Renal cortex interstitium (tissue), 11 donors: ENCODE data around the gene CCM2. TPM values are rescaled to one million over a fixed set of nuclear protein-coding genes. Genes with fewer than 3 reads are reported as not detected.

ENCODE experiments used
- DNase-seq, 11 donors: peaks; one replicate each; pipeline ENCODE4 v3.0.0-alpha.2; 2013; ENCODE audit warnings: low read depth in 9 of 11, low spot score in 4 of 11; ENCODE audit errors: extremely low read depth in 1 of 11
- polyA plus RNA-seq, 3 donors: library from polyadenylated mRNA; unstranded; fragments of 120-200 nt; gene quantifications; one replicate each; pipeline ENCODE4 v1.2.1, GENCODE V29; 2013; ENCODE audit not compliant: insufficient read length in 3 of 3

The CCM2 gene
- polyA plus RNA-seq, 3 donors = 23.8 to 32.9 (median 26.1) TPM

- DNase-seq = no peak
Measured at GRCh38 chr7:44977304-44977958, 22.6 kb upstream of the CCM2 start.

- no peak for DNase-seq
Measured at GRCh38 chr7:44977959-44978335, 22.1 kb upstream of the CCM2 start.

- no peak for DNase-seq
Measured at GRCh38 chr7:44978511-44979366, 21.3 kb upstream of the CCM2 start, which contains the start of gene MYO1G. TSS of gene MYO1G (minus strand) at chr7:44979015. CDS start at chr7:44978961, 54 bp downstream.

- DNase-seq = no peak
Measured at GRCh38 chr7:44979481-44980392, 20.3 kb upstream of the CCM2 start.

- no peak for DNase-seq
Measured at GRCh38 chr7:44980393-44981034, 19.5 kb upstream of the CCM2 start.

- DNase-seq = no peak
Measured at GRCh38 chr7:44981035-44981706, 18.8 kb upstream of the CCM2 start.

- no peak for DNase-seq
Measured at GRCh38 chr7:44982535-44982923, 17.5 kb upstream of the CCM2 start.

- DNase-seq = no peak
Measured at GRCh38 chr7:44982970-44983369, 17.0 kb upstream of the CCM2 start.

GRCh38 chr7:44983742-44984477 lies 16.1 kb upstream of the CCM2 start:
- DNase-seq = no peak

GRCh38 chr7:44984478-44984758 lies 15.6 kb upstream of the CCM2 start:
- DNase-seq = no peak

- DNase-seq = no peak
Measured at GRCh38 chr7:44985033-44985695, 14.8 kb upstream of the CCM2 start.

GRCh38 chr7:44985900-44986217 lies 14.1 kb upstream of the CCM2 start:
- no peak for DNase-seq

GRCh38 chr7:44986218-44987053 lies 13.6 kb upstream of the CCM2 start:
- peak; percentile 83 to 95 (median 87) for DNase-seq

- DNase-seq = no peak
Measured at GRCh38 chr7:44987457-44987856, 12.5 kb upstream of the CCM2 start.

- no peak for DNase-seq
Measured at GRCh38 chr7:44987996-44988395, 12.0 kb upstream of the CCM2 start.

GRCh38 chr7:44988701-44989100 lies 11.3 kb upstream of the CCM2 start:
- DNase-seq = no peak

- no peak for DNase-seq
Measured at GRCh38 chr7:44989132-44989531, 10.9 kb upstream of the CCM2 start.
